SK-N-MC (cell line): ENCODE measurements around the gene BICD2.

Source experiments
- DNase-seq: peaks from one replicate; pipeline ENCODE4 v3.0.0-alpha.2; 2011; ENCODE audit warnings: low read depth, low spot score
- H3K27ac ChIP-seq: fragments of 200-600 bp; sonication (generic); 2 replicates; pipeline ENCODE4 v1.5.1; 2016; ENCODE audit warnings: mixed run types
- H3K36me3 ChIP-seq: fragments of 200-600 bp; sonication (generic); 2 replicates; pipeline ENCODE4 v1.6.1; 2017; ENCODE audit warnings: antibody characterized with exemption, low read length, mixed read lengths; ENCODE audit not compliant: insufficient read depth
- H3K4me3 ChIP-seq: fragments of 200-600 bp; sonication (generic); 2 replicates; pipeline ENCODE4 v1.5.1; 2016
- H3K9ac ChIP-seq: fragments of 200-600 bp; sonication (generic); 2 replicates; pipeline ENCODE4 v1.8.0; 2017; ENCODE audit warnings: mixed run types, mixed read lengths; ENCODE audit not compliant: insufficient read length
- H3K9me3 ChIP-seq: fragments of 200-600 bp; sonication (generic); 2 replicates; pipeline ENCODE4 v1.6.1; 2017; ENCODE audit warnings: low read depth, mild to moderate bottlenecking, antibody characterized with exemption, low read length, moderate library complexity, mixed read lengths
- EZH2 ChIP-seq: fragments of 200-600 bp; sonication (generic); IDR thresholded peaks from one replicate; pipeline ENCODE4 v1.6.1; 2017; ENCODE audit warnings: antibody characterized with exemption
- FOXP2 ChIP-seq: optimal IDR thresholded peaks from 2 replicates; pipeline ENCODE3; 2011; ENCODE audit warnings: mild to moderate bottlenecking, moderate library complexity; ENCODE audit not compliant: insufficient read depth; ENCODE audit errors: extremely low read length, control extremely low read depth
- POLR2AphosphoS5 ChIP-seq: IDR thresholded peaks from 2 replicates; pipeline ENCODE4 v1.6.1; 2012; ENCODE audit warnings: mild to moderate bottlenecking, low read depth, low read length, borderline replicate concordance

Gene BICD2

DNA sequence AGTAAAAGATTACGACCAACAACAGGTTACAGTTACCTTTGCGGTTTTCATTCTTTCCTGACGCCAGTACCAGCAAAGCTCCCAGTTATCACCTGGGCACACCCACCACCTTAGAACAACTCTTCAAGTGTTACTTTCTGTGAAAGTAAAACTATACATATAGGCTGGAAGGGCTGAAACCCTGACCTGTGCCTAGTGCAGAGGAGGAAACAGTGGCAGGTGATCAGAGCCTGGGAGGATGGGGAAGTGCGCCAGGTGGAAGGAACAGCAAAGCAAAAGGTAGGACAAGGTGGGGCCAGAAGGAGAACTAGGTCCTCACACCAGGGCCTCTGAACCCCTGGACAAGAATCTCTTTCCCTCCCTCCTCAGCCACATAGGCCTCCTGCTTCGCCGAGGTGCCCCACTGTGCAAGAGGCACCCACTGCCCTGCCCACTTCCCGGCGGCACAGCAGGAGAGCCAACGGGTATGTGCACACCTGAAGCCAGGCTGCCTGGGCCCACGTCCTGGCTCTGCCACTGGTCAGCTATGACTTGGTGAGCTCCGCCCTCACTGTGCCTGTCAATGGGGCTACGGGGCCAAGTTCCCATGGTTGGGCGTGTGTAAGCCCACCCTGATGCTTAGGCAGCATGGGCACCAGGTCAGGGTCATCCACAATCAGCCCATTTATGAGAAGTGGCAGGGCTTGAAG lies 26.9 kb downstream of the BICD2 start:
- Histone ChIP-seq H3K36me3 (no peaks in the 10 kb centered on the region), H3K4me3 (no peak overlapping the region), H3K9me3 (no peaks in the 10 kb centered on the region), H3K9ac (no peak overlapping the region), H3K27ac (no peak overlapping the region)
- TF ChIP-seq POLR2AphosphoS5 = no peak
- TF ChIP-seq FOXP2 = no peak
- no peak for TF ChIP-seq EZH2
- no peak for DNase-seq

DNA sequence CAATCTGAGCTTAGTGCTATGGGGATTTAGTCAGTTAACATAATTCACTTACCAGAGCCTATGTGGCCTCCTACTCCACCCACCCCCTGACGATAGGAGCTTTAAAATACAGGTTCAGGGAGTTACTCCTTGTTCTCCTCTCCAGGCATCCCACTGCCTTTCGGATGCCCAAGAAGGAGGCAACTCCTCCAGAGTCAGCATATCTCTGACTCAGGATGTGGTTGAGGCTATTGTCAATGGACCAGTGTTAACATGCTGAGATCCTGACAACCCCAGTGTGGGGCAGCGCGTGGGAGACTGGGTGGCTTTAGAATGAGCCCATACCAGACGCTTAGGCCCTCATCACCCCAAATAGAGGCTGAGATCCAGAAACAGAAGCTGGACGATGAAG lies 27.4 kb downstream of the BICD2 start:
- no peak overlapping the region for H3K9ac ChIP-seq
- no peak for DNase-seq
- TF ChIP-seq EZH2 = no peak
- TF ChIP-seq FOXP2 = no peak
- no peak for TF ChIP-seq POLR2AphosphoS5
- no peaks in the 10 kb centered on the region for H3K36me3 ChIP-seq
- H3K4me3 ChIP-seq = no peak overlapping the region
- H3K9me3 ChIP-seq = no peaks in the 10 kb centered on the region
- H3K27ac ChIP-seq = no peak overlapping the region

DNA sequence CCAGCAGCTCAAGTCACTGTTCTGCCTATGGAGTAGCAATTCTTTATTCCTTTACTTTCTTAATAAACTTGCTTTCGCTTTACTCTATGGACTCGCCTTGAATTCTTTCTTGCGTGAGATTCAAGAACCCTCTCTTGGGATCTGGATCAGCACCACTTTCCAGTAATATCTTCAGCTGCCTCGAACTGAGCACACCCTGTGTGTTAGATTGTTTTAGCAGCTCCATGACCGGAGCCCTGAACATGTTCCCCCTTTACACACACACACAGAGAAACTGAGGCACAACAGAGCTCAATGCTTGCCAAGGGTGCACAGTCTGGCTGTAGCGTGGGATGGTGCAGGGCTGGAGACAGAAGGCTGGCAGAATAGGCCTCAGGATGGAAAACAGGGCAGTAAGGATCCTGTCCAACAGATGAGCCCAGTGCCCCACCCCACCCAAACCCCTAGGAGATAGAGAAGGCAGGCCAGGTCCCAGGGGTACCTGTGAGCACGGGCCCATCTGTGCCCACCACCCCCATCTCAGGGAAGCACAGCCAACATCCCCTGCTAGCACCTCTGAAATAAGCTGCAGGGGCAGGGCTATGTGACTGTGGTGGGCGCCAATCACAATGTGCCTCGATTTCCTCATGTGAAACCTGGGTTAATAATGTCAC lies 27.9 kb downstream of the BICD2 start:
- no peak overlapping the region for H3K27ac ChIP-seq
- no peak for DNase-seq

DNA sequence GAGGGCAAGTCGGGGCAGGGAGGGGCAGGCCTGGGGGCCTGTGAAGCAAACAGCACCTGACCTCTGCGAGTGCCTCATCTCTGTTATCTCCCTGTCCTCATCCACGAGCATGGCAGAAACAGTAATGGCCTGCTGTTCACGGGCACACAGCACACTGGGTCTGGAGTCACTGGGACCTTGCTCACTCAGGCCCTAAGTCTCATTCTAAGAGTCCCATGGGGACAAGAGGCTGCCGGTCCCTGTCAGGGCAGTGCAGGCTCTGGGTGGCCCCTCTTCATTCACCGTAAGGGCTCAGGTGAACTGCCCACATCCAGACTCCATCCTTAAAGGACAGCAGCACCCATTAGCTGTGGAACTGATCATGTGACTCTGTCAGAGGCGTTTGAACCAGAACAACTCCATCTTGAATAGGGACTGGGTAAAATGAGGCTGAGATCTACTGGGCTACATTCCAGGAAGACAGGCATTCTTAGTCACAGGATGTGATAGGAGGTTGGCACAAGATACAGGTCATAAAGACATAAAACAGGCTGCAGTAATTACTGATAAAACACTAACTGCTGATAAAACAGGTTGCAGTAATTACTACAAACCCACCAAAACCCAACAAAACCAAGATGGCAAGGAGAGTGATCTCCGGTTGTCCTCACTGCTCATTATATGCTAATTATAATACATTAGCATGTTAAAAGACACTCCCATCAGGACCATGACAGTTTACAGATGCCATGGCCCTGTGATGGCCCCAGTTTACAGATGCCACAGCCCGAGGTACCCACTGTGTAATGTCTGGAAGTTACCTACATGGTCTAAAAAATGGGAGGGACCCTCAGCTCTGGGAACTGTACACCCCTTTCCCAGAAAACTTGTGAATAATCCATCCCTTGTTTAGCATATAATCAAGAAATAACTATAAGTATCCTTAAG lies 28.7 kb downstream of the BICD2 start:
- Histone ChIP-seq H3K9ac (no peak overlapping the region), H3K27ac (no peak overlapping the region), H3K4me3 (no peak overlapping the region), H3K36me3 (no peaks in the 10 kb centered on the region), H3K9me3 (no peaks in the 10 kb centered on the region)
- no peak for TF ChIP-seq POLR2AphosphoS5
- TF ChIP-seq FOXP2 = no peak
- no peak for TF ChIP-seq EZH2
- DNase-seq = no peak

More for the DNA sequence above, 27.9 kb downstream of the BICD2 start:
- H3K36me3 ChIP-seq = no peaks in the 10 kb centered on the region
- no peaks in the 10 kb centered on the region for H3K9me3 ChIP-seq
- no peak overlapping the region for H3K4me3 ChIP-seq
- TF ChIP-seq EZH2 = no peak
- TF ChIP-seq FOXP2 = no peak
- TF ChIP-seq POLR2AphosphoS5 = no peak
- no peak overlapping the region for H3K9ac ChIP-seq

DNA sequence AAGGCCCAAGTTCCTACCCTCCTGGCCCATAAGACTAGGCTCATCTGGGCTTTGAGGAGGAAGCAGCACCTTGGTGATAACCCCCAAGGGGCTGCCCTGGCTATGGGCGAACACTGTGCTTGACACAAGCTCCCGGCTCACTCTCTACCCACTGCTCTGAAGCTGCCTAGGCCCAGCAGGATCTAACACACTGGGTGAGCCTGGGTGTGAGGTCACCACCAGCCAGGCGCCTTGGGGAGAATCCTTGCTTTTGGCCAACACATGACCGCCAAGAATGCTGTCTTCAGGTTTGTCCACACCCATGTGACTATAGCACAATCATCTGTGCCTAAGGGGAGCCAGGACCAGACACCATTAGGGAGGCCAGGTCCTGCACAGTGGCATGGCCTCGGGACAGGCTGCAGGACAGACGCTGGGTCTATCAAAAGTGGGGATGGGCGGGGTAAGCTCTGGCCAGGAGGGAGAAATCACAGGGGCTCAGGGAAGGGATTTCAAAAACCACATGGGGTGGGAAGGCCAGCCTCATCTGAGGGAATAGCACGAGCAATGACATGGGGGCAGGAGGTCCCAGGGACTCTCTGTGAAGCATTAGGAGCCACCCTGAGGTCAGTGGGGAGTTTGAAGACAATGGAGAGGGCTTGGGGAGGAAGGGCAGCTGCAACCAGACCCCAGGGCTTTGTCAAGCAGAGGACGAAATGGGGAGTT lies 29.6 kb downstream of the BICD2 start:
- Histone ChIP-seq H3K27ac (no peak overlapping the region), H3K36me3 (no peaks in the 10 kb centered on the region), H3K9ac (no peak overlapping the region), H3K9me3 (no peaks in the 10 kb centered on the region), H3K4me3 (no peak overlapping the region)
- no peak for DNase-seq
- TF ChIP-seq POLR2AphosphoS5 (no peak), FOXP2 (no peak), EZH2 (no peak)

DNA sequence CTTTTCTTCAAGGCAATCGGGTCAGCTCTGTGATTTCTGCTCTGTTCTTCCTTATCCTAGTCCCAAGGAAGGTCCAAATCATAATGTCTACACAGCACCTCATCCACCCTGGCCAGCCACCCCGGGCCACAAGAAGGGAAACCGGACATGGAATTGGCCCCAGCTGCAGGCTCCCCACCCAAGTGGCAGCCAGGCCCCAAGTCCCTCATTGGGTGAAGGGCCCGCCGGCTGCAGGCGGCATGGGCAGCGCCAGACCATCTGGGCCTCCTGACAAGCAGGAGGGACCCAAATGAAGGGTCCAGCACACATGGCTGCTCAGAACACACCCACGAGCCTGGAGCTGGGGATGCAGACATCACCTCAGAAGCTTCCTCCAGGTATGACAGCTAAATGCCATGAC lies 33.7 kb downstream of the BICD2 start:
- H3K9me3 ChIP-seq = no peaks in the 10 kb centered on the region
- H3K36me3 ChIP-seq = no peaks in the 10 kb centered on the region
- no peak overlapping the region for H3K27ac ChIP-seq
- H3K9ac ChIP-seq = no peak overlapping the region
- DNase-seq = no peak
- TF ChIP-seq EZH2 = no peak
- no peak for TF ChIP-seq FOXP2
- TF ChIP-seq POLR2AphosphoS5 = no peak
- no peak overlapping the region for H3K4me3 ChIP-seq

DNA sequence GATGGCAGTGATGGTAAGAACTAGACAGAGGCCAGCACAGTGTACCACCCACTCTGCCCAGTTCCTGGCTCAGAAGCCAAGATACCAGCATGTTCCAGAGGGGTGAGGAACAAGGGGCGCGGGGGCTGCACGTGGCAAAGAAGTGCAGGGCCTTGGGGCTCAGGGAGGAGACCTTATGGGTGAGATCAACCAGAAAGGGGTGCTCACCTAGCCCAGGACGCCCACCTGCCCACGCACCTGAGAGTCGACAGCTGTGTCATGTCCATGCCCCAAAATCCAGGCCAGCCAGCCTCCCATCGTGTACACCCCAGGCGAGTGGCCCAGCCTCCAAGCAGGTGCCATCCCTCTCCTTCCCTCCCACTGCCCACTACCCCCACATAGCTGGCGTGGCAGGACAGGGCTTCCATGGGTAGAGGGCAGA lies 34.9 kb downstream of the BICD2 start:
- Histone ChIP-seq H3K4me3 (no peak overlapping the region), H3K36me3 (no peaks in the 10 kb centered on the region), H3K9me3 (no peaks in the 10 kb centered on the region), H3K9ac (no peak overlapping the region), H3K27ac (no peak overlapping the region)
- TF ChIP-seq FOXP2 (no peak), POLR2AphosphoS5 (no peak), EZH2 (no peak)
- no peak for DNase-seq
